Measurements from ENCODE around the gene LYPD6B.
"Not testable (repeated sequence)": the region's sequence is repeated elsewhere in the genome, so short reads cannot be mapped to it uniquely, and the experiment has no call there.

LYPD6B gene

DNA sequence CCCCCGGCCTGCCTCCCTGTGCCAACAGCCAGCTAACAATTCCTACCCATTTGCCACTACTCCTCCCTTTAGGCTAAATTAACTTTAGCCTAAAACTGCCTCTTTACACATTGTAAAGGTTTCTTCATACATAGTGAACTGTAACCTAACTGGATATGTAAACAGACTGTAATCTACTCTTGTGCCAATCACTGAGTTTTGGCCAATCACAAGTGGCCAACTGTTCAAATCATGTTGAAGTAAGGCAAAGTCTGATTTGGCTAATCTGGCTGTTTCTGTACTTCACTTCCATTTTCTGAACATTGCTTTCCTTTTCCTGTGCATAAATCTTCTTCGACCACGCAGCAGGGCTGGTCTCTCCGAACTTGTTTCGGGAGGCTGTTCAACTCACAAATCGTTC, 188.3 kb downstream of the LYPD6B start:
- Histone ChIP-seq H3K36me3 (ENCODE audit: control insufficient read depth, insufficient read depth, low read length) (no peaks in the 10 kb centered on the region), H3K27me3 (ENCODE audit: control insufficient read depth, insufficient read depth, low read length) (no peaks in the 10 kb centered on the region), H3K4me1 (ENCODE audit: control insufficient read depth, insufficient read depth, low read length) (peaks cover 16% of the 10 kb centered on the region), H3K9me3 (ENCODE audit: control insufficient read depth, insufficient read depth, low read depth, low read length) (no peaks in the 10 kb centered on the region), H3K4me3 (ENCODE audit: low read depth, low read length) (no peak overlapping the region), H3K27ac (ENCODE audit: low read depth, low read length) (no peak overlapping the region), H3K9ac (ENCODE audit: low read length) (no peak overlapping the region)

DNA sequence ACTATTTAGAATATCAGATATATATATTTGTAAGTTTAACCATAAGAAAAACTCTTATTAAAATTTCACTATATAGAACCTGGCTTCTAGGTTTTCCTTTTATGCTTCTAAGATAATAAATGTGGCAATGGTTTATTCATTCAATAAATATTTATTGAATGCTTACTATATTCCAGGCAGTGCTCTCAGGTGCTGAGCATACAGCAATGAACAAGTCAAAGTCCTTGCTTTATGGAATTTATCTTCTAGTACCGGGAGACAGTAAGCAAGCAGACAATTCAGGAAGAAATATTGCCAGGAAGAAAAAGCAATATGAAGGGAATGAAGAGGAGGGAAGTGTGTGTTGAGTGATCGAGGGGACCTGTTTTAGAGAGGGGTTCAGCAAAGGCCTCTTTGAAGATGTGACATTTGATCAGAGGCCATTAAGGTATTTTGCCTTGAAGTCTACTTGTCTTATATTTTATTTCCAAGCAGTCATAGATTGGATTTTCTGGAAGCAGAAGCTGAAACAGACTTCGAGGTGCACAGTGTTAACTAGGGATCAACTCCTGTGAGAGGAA, 197.4 kb downstream of the LYPD6B start:
- Histone ChIP-seq H3K36me3 (ENCODE audit: control insufficient read depth, insufficient read depth, low read length) (no peaks in the 10 kb centered on the region), H3K27me3 (ENCODE audit: control insufficient read depth, insufficient read depth, low read length) (no peaks in the 10 kb centered on the region), H3K4me3 (ENCODE audit: low read depth, low read length) (no peak overlapping the region), H3K9ac (ENCODE audit: low read length) (no peak overlapping the region), H3K9me3 (ENCODE audit: control insufficient read depth, insufficient read depth, low read depth, low read length) (no peaks in the 10 kb centered on the region), H3K27ac (ENCODE audit: low read depth, low read length) (no peak overlapping the region), H3K4me1 (ENCODE audit: control insufficient read depth, insufficient read depth, low read length) (no peaks in the 10 kb centered on the region)

DNA sequence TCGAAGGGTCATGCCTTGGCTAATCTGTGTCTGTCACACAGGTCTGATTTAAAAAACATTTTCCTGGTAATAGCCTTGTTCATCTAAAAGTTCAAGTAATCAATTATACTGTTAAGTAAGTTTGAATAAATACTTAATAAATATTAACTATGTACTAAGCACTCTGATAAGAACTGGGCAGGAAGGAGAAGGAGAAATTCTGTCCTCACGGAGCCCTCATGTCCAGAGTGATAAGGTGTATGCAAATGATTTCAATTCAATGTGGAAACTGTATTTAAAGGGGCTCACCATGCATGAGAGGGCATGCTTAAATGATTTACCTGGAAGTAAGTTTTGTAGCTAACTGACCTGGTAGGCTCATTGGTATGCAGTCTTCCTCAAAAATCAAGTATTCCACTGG, 197.9 kb downstream of the LYPD6B start:
- Histone ChIP-seq H3K4me1 (ENCODE audit: control insufficient read depth, insufficient read depth, low read length) (no peaks in the 10 kb centered on the region), H3K27ac (ENCODE audit: low read depth, low read length) (no peak overlapping the region), H3K4me3 (ENCODE audit: low read depth, low read length) (no peak overlapping the region), H3K9me3 (ENCODE audit: control insufficient read depth, insufficient read depth, low read depth, low read length) (no peaks in the 10 kb centered on the region), H3K9ac (ENCODE audit: low read length) (no peak overlapping the region), H3K27me3 (ENCODE audit: control insufficient read depth, insufficient read depth, low read length) (no peaks in the 10 kb centered on the region), H3K36me3 (ENCODE audit: control insufficient read depth, insufficient read depth, low read length) (no peaks in the 10 kb centered on the region)

DNA sequence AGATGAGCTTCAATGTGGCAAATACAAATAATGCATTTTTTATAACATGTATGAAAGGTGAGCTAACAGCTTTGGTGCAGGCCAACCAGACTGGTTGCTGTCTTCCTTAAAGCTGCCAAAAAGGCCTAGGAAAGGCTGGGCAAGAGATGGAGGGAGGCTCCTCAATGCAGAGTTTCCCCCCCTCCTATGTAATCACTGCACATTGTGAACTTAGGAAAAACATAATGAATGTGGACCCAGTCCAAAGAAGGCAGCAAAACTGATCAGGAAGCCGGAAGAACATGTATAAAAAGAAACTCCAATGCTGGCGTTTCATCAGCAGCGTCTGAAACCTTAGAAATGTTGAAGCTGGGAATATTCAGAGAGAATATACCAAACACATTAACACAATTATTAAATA, 207.7 kb downstream of the LYPD6B start:
- no peak overlapping the region for H3K9ac ChIP-seq (ENCODE audit: low read length)
- no peaks in the 10 kb centered on the region for H3K4me1 ChIP-seq (ENCODE audit: control insufficient read depth, insufficient read depth, low read length)
- no peaks in the 10 kb centered on the region for H3K36me3 ChIP-seq (ENCODE audit: control insufficient read depth, insufficient read depth, low read length)
- H3K27me3 ChIP-seq (ENCODE audit: control insufficient read depth, insufficient read depth, low read length), result no peaks in the 10 kb centered on the region
- H3K9me3 ChIP-seq (ENCODE audit: control insufficient read depth, insufficient read depth, low read depth, low read length), result no peaks in the 10 kb centered on the region
- no peak overlapping the region for H3K27ac ChIP-seq (ENCODE audit: low read depth, low read length)
- no peak overlapping the region for H3K4me3 ChIP-seq (ENCODE audit: low read depth, low read length)

DNA sequence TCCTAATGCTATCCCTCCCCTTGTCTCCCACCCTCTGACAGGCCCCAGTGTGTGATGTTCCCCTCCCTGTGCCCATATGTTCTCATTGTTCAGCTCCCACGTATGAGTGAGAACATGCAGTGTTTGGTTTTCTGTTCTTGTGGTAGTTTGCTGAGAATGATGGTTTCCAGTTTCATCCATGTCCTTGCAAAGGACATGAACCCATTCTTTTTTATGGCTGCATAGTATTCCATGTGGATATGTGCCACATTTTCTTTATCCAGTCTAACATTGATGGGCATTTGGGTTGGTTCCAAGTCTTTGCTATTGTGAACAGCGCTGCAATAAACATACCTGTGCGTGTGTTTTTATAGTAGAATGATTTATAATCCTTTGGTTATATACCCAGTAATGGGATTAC, 212.9 kb downstream of the LYPD6B start:
- not testable (repeated sequence) for H3K36me3 ChIP-seq (ENCODE audit: control insufficient read depth, insufficient read depth, low read length); H3K27ac ChIP-seq (ENCODE audit: low read depth, low read length); H3K9ac ChIP-seq (ENCODE audit: low read length); H3K4me3 ChIP-seq (ENCODE audit: low read depth, low read length); H3K9me3 ChIP-seq (ENCODE audit: control insufficient read depth, insufficient read depth, low read depth, low read length); H3K27me3 ChIP-seq (ENCODE audit: control insufficient read depth, insufficient read depth, low read length); H3K4me1 ChIP-seq (ENCODE audit: control insufficient read depth, insufficient read depth, low read length)

DNA sequence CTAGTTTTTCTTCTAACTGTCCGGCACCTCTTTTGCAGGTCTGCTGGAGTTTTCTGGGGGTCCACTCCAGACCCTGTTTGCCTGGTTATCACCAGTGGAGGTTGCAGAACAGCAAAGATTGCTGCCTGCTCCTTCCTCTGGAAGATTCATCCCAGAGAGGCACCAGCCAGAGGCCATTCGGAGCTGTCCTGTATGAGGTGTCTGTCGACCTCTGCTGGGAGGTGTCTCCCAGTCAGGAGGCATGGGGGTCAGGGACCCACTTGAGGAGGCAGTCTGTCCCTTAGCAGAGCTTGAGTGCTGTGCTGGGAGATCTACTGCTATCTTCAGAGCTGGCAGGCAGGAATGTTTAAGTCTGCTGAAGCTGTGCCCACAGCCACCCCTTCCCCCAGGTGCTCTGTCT, 218.4 kb downstream of the LYPD6B start:
- H3K27ac ChIP-seq (ENCODE audit: low read depth, low read length); H3K9ac ChIP-seq (ENCODE audit: low read length); H3K36me3 ChIP-seq (ENCODE audit: control insufficient read depth, insufficient read depth, low read length); H3K4me3 ChIP-seq (ENCODE audit: low read depth, low read length); H3K27me3 ChIP-seq (ENCODE audit: control insufficient read depth, insufficient read depth, low read length); H3K9me3 ChIP-seq (ENCODE audit: control insufficient read depth, insufficient read depth, low read depth, low read length); H3K4me1 ChIP-seq (ENCODE audit: control insufficient read depth, insufficient read depth, low read length): not testable (repeated sequence)

DNA sequence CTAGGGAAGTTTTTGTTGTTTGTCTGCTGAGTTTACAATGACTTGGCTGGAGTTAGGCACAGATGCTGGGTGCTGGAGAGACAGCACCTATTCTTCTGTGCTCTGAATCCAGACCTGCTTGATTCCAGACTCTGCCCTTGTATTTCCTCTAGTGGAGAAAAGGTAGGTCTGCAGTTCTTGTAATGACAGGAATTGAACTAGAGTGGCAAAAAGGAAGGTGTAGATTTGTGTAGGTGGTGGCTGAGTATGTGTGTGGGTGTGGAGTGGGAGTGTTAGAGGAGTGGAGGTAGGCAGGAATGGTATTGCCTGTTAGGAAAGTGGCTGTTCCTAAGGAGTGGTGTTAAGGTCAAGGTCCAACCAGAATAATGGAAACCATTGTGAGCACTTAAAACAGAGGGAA, 220.0 kb downstream of the LYPD6B start:
- Histone ChIP-seq H3K9me3 (ENCODE audit: control insufficient read depth, insufficient read depth, low read depth, low read length) (no peaks in the 10 kb centered on the region), H3K27me3 (ENCODE audit: control insufficient read depth, insufficient read depth, low read length) (no peaks in the 10 kb centered on the region), H3K27ac (ENCODE audit: low read depth, low read length) (no peak overlapping the region), H3K4me1 (ENCODE audit: control insufficient read depth, insufficient read depth, low read length) (peaks cover 6% of the 10 kb centered on the region), H3K36me3 (ENCODE audit: control insufficient read depth, insufficient read depth, low read length) (no peaks in the 10 kb centered on the region), H3K4me3 (ENCODE audit: low read depth, low read length) (no peak overlapping the region), H3K9ac (ENCODE audit: low read length) (no peak overlapping the region)

DNA sequence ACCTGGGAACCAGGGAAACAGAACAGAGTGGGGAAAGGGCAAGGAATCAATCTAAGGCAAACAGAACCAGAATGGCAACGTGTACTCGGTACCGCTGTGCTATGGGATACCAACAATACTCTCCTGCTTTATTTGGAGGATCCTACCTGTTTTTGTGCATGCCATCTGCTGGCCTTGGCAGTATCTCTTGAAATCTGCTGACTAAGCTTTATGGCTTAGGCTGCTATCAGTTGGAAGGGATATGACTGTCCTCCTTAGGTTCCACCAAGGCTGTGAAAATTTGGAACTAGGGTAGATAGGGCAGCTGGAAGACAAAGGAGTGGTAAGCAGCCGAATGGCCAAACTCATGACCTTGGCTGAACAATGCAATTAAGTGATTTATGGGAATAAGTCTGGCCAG, 220.6 kb downstream of the LYPD6B start:
- H3K27me3 ChIP-seq (ENCODE audit: control insufficient read depth, insufficient read depth, low read length), result no peaks in the 10 kb centered on the region

DNA sequence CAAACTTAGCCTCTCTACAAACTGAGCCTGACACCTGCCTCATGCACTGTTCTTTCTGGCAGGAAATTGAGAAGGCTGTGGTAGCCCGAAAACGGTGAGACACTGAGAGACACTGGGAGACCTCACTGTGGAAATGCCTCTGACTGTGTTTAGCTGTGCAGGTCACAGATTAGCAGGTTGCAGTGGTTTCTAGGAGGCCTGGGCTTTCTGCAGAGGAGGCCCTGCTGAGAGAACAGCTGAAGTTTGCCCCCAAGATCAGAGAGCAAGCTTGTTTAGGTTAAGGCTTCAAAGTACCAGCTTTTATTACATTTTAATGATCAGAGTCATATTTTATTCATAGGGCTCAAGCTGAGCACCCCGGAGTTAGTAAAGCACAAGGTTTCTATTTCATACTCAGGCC, 223.2 kb downstream of the LYPD6B start:
- H3K36me3 ChIP-seq (ENCODE audit: control insufficient read depth, insufficient read depth, low read length), result no peaks in the 10 kb centered on the region
- no peaks in the 10 kb centered on the region for H3K27me3 ChIP-seq (ENCODE audit: control insufficient read depth, insufficient read depth, low read length)
- H3K9ac ChIP-seq (ENCODE audit: low read length), result no peak overlapping the region
- no peak overlapping the region for H3K27ac ChIP-seq (ENCODE audit: low read depth, low read length)
- no peaks in the 10 kb centered on the region for H3K9me3 ChIP-seq (ENCODE audit: control insufficient read depth, insufficient read depth, low read depth, low read length)
- H3K4me1 ChIP-seq (ENCODE audit: control insufficient read depth, insufficient read depth, low read length), result peaks cover 6% of the 10 kb centered on the region
- H3K4me3 ChIP-seq (ENCODE audit: low read depth, low read length), result no peak overlapping the region

More for the DNA sequence above, 220.6 kb downstream of the LYPD6B start:
- H3K27ac ChIP-seq (ENCODE audit: low read depth, low read length), result no peak overlapping the region
- peaks cover 6% of the 10 kb centered on the region for H3K4me1 ChIP-seq (ENCODE audit: control insufficient read depth, insufficient read depth, low read length)
- no peaks in the 10 kb centered on the region for H3K9me3 ChIP-seq (ENCODE audit: control insufficient read depth, insufficient read depth, low read depth, low read length)
- no peak overlapping the region for H3K9ac ChIP-seq (ENCODE audit: low read length)
- H3K4me3 ChIP-seq (ENCODE audit: low read depth, low read length), result no peak overlapping the region
- H3K36me3 ChIP-seq (ENCODE audit: control insufficient read depth, insufficient read depth, low read length), result no peaks in the 10 kb centered on the region

Measured in HUES6 (cell line).